Fibroblast of the aortic adventitia (primary cell): ENCODE measurements around the gene INPP5D. TPM values are rescaled to one million over a fixed set of nuclear protein-coding genes. Genes with fewer than 3 reads are reported as not detected.
"Not testable (repeated sequence)": the region's sequence is repeated elsewhere in the genome, so short reads cannot be mapped to it uniquely, and the experiment has no call there.

ENCODE experiments used
- DNase-seq: peaks from one replicate; pipeline ENCODE4 v3.0.0-alpha.2; 2010; ENCODE audit warnings: low read depth
- H3K4me3 ChIP-seq: 2 replicates; pipeline ENCODE4 v1.5.1; 2011; ENCODE audit warnings: low read depth, mild to moderate bottlenecking, control low read depth, low read length, moderate library complexity
- CTCF ChIP-seq: IDR thresholded peaks from 2 replicates; pipeline ENCODE4 v1.5.1; 2011; ENCODE audit warnings: mild to moderate bottlenecking, low read length, control low read depth, inconsistent platforms; ENCODE audit not compliant: insufficient read depth
- total RNA-seq: library from RNA; depleted of rRNA; stranded (reverse); fragments of >200 nt; gene quantifications from 2 replicates; pipeline ENCODE4 v1.2.3, GENCODE V29; 2012; ENCODE audit warnings: low replicate concordance

INPP5D gene
- total RNA-seq, 1 donor: 0.54 TPM

- no peak overlapping the region for H3K4me3 ChIP-seq
- TF ChIP-seq CTCF: no peak
- DNase-seq: no peak
Observed at GRCh38 chr2:233092432-233093165, 32.5 kb downstream of the INPP5D start.

GRCh38 chr2:233093166-233093448 is 33.0 kb downstream of the INPP5D start:
- H3K4me3 ChIP-seq: no peak overlapping the region
- no peak for DNase-seq
- no peak for TF ChIP-seq CTCF

- no peak overlapping the region for H3K4me3 ChIP-seq
- DNase-seq: no peak
- no peak for TF ChIP-seq CTCF
Observed at GRCh38 chr2:233093721-233094120, 33.6 kb downstream of the INPP5D start.

GRCh38 chr2:233094614-233095013 is 34.5 kb downstream of the INPP5D start:
- DNase-seq: no peak
- no peak overlapping the region for H3K4me3 ChIP-seq
- TF ChIP-seq CTCF: no peak

GRCh38 chr2:233096006-233096405 is 35.9 kb downstream of the INPP5D start:
- DNase-seq: no peak
- H3K4me3 ChIP-seq: no peak overlapping the region
- TF ChIP-seq CTCF: no peak

- DNase-seq: peak; percentile 11
- TF ChIP-seq CTCF: peak; percentile 22
Observed at GRCh38 chr2:233098618-233099017, 38.5 kb downstream of the INPP5D start.

GRCh38 chr2:233099820-233100191 is 39.7 kb downstream of the INPP5D start:
- not testable (repeated sequence) for DNase-seq, H3K4me3 ChIP-seq

More at GRCh38 chr2:233098618-233099017, 38.5 kb downstream of the INPP5D start:
- no peak overlapping the region for H3K4me3 ChIP-seq
